Activated B cell treated with CpG ODN at 0.5 μM for 24 hours (primary cell): ENCODE results near the gene STAB2. TPM values are rescaled to one million over a fixed set of nuclear protein-coding genes. Genes with fewer than 3 reads are reported as not detected.

Source experiments
- ATAC-seq: fragments of 200-7000 bp; cut with Tn5 transposase; one replicate; pipeline ENCODE4 v1.10.0; 2021; ENCODE audit warnings: low read depth, mild to moderate bottlenecking, moderate library complexity
- CTCF ChIA-PET: fragments of 350-600 bp; sonication (Branson Sonifier 250); formaldehyde crosslinking; loops from one replicate; lab custom pipeline; 2021; ENCODE audit warnings: antibody characterized with exemption; lab: Charles Lee
- POLR2A ChIA-PET: fragments of 350-600 bp; sonication (Branson Sonifier 250); formaldehyde crosslinking; loops from one replicate; lab custom pipeline; 2021; ENCODE audit warnings: antibody characterized with exemption; lab: Charles Lee
- DNase-seq: peaks from one replicate; pipeline ENCODE4 v3.0.0; 2022
- H3K27ac Mint-ChIP-seq: one replicate; pipeline ENCODE4 v1.8.0; 2020; ENCODE audit warnings: mixed read lengths
- H3K27me3 Mint-ChIP-seq: one replicate; pipeline ENCODE4 v1.8.0; 2021; ENCODE audit warnings: mixed read lengths
- H3K36me3 Mint-ChIP-seq: one replicate; pipeline ENCODE4 v1.8.0; 2021; ENCODE audit warnings: low read depth, mixed read lengths
- H3K4me1 Mint-ChIP-seq: one replicate; pipeline ENCODE4 v1.8.0; 2021; ENCODE audit warnings: mixed read lengths
- H3K4me3 Mint-ChIP-seq: one replicate; pipeline ENCODE4 v1.8.0; 2020; ENCODE audit warnings: mild to moderate bottlenecking, mixed read lengths
- H3K9me3 Mint-ChIP-seq: one replicate; pipeline ENCODE4 v1.8.0; 2020; ENCODE audit warnings: mixed read lengths
- intact Hi-C: fragments of 100-400 bp; cut with micrococcal nuclease; formaldehyde crosslinking; loops from one replicate; pipeline ENCODE4 v1.15.1; 2024
- total RNA-seq: library from RNA; stranded (reverse); gene quantifications from 2 replicates; pipeline ENCODE4 v1.2.3, GENCODE V29; 2022
- TF ChIP-seq, protein P1 (sequence below): fragments of 200-600 bp; IDR thresholded peaks from one replicate; pipeline ENCODE4 v1.8.0; 2022; ENCODE audit warnings: antibody characterized with exemption, mild to moderate bottlenecking

STAB2 gene
- total RNA-seq, 1 donor from 2014 or later = not detected

DNA sequence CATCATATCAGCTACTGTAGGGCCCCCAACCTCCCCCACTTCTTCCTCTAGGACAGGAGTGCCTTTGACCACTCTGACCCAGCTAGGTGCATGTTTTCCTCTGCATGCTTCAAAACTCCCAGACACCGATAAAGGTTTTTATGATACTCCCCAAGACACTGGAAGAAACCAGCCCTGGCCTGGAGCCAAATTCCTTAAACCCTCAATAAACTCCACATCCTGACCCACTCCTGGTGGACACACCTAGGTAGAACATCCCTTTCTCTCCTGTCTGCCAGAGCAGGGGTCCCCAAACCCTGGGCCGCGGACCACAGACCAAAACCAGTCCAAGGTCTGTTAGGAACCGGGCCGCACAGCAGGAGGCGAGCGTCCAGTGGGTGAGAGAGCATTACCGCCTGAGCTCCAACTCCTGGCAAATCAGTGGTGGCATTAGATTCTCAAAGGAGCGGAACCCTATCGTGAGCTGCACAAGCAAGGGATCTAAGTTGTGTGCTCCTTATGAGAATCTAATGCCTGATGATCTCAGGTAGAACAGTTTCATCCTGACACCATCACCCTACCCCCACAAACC lies 204.4 kb downstream of the STAB2 start:
- Mint-ChIP-seq H3K27ac (no peak overlapping the region), H3K9me3 (no peaks in the 10 kb centered on the region), H3K4me1 (no peaks in the 10 kb centered on the region), H3K27me3 (no peaks in the 10 kb centered on the region), H3K4me3 (no peak overlapping the region), H3K36me3 (peaks cover 56% of the 10 kb centered on the region)
- intact Hi-C loops = no loop called here
- DNase-seq = no peak
- POLR2A ChIA-PET = no interaction called here
- no peak for ATAC-seq
- TF ChIP-seq, protein P1, sequence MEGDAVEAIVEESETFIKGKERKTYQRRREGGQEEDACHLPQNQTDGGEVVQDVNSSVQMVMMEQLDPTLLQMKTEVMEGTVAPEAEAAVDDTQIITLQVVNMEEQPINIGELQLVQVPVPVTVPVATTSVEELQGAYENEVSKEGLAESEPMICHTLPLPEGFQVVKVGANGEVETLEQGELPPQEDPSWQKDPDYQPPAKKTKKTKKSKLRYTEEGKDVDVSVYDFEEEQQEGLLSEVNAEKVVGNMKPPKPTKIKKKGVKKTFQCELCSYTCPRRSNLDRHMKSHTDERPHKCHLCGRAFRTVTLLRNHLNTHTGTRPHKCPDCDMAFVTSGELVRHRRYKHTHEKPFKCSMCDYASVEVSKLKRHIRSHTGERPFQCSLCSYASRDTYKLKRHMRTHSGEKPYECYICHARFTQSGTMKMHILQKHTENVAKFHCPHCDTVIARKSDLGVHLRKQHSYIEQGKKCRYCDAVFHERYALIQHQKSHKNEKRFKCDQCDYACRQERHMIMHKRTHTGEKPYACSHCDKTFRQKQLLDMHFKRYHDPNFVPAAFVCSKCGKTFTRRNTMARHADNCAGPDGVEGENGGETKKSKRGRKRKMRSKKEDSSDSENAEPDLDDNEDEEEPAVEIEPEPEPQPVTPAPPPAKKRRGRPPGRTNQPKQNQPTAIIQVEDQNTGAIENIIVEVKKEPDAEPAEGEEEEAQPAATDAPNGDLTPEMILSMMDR = no peak
- CTCF ChIA-PET = no interaction called here

DNA sequence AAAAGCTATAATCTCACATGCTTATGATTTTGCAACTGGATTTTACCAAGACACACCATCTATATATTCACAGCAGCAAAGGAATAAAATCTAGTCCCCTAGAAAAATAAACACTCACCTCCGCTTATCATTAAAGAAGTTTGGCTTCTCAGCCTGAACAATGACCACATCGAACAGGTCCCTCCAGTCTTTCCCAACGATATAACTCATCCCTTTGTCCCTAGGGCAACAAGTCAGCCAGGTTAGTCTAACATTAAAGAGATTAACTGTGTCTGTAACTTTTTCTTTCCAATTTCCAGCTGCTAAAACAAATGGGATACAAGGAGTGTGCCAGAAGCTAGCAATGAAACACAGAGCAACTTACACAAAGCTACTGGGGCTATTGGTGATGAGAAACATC lies 206.0 kb downstream of the STAB2 start:
- no peak for ATAC-seq
- no peaks in the 10 kb centered on the region for H3K9me3 Mint-ChIP-seq
- TF ChIP-seq, protein P1 = no peak
- no peaks in the 10 kb centered on the region for H3K4me1 Mint-ChIP-seq
- CTCF ChIA-PET = no interaction called here
- DNase-seq = no peak
- no peaks in the 10 kb centered on the region for H3K27me3 Mint-ChIP-seq
- intact Hi-C loops = no loop called here
- no peak overlapping the region for H3K4me3 Mint-ChIP-seq
- POLR2A ChIA-PET = no interaction called here
- H3K36me3 Mint-ChIP-seq = peaks cover 66% of the 10 kb centered on the region
- no peak overlapping the region for H3K27ac Mint-ChIP-seq

DNA sequence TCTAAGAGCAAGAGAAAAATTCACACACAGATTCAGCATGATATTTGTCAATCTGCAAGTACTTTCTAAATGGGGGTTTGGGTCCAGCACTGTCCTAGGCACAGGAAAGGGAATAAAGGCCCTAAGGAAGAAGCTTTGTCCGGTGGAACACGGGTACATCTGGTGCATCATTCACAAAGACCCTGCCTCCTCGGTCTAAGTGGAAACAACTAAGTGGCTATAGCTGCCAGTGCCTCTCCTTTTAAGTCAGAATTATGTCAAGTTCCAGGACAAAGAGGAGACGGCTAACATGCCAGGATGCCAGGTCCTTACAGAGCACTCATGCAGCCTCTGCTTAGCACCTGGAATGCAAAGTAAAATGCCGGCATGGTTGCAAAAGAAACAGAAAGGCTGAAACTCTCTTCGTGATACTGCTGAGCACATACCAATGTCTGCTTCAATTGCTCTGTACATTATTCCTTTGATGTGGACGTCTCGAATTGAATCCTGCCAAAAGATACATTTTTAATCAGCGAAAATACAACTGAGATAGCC lies 206.5 kb downstream of the STAB2 start:
- intact Hi-C loops = no loop called here
- DNase-seq (no peak), ATAC-seq (no peak)
- CTCF ChIA-PET = no interaction called here
- no peak overlapping the region for H3K27ac Mint-ChIP-seq
- TF ChIP-seq, protein P1 = no peak
- POLR2A ChIA-PET = no interaction called here
- no peaks in the 10 kb centered on the region for H3K9me3 Mint-ChIP-seq
- H3K4me3 Mint-ChIP-seq = no peak overlapping the region
- H3K27me3 Mint-ChIP-seq = no peaks in the 10 kb centered on the region
- H3K36me3 Mint-ChIP-seq = peaks cover 71% of the 10 kb centered on the region
- H3K4me1 Mint-ChIP-seq = no peaks in the 10 kb centered on the region

DNA sequence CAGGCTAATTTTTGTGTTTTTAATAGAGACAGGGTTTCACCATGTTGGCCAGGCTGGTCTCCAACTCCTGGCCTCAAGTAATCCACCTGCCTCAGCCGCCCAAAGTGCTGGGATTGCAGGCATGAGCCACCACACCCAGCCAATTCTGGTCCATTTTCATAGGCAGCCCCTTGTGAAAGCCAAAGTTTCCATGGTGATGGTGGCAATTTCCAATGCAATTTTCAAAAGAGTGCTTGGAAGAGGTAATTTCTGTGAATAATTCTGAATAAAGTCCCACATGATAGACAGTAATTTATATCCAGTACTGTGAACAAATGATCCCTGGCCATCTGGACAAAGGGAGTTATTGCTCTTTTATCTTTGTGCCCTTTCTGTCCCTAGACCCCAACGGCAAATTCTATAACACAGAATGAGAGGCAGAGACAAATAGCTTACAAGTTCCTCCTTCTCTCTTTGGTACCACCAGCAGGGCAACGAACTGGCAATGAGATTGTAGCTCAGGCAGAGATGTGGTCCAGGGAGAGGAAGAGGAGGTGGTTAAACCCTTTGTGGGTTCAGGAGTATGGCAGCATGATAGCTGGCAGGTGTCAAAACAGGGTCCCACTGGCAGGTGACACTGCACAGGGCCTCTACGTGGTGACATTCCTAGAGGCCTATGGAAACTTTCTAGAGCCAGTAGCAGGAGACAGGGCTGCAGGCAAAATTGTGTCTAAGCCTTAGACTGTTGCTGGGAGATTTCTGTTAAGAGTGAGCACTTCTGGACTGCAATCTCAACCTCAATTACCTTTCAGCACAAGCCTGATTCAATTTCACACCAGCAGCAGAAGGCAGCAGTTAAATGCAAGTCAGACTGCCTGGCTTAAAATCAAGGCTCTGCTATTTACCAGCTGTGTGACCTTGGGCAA lies 207.5 kb downstream of the STAB2 start:
- no peaks in the 10 kb centered on the region for H3K9me3 Mint-ChIP-seq
- TF ChIP-seq, protein P1 = no peak
- DNase-seq = no peak
- ChIA-PET POLR2A (no interaction called here), CTCF (no interaction called here)
- no peak overlapping the region for H3K27ac Mint-ChIP-seq
- H3K36me3 Mint-ChIP-seq = peaks cover 71% of the 10 kb centered on the region
- no peak overlapping the region for H3K4me3 Mint-ChIP-seq
- no peaks in the 10 kb centered on the region for H3K27me3 Mint-ChIP-seq
- intact Hi-C loops = no loop called here
- no peaks in the 10 kb centered on the region for H3K4me1 Mint-ChIP-seq
- ATAC-seq = no peak

DNA sequence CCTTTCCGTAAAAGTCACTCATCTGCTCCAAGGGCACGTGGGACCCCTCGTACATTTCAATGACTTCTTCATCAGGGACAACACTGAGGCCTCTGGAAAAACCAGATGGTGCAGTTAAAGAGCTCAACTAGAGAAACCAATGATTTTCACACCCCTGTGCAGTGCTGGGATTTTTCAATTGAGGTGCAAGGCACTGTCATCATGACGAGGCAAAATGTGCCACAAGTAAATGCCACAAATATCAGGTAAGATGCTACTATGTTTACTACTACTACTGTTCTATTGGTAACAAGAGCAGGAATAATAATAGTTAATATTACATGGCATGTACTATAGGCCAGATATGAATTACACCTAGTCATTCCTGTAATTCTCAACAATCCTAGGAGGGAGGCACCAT lies 211.5 kb downstream of the STAB2 start:
- no peak for ATAC-seq
- POLR2A ChIA-PET = no interaction called here
- H3K9me3 Mint-ChIP-seq = peaks cover 3% of the 10 kb centered on the region

More for the DNA sequence above, 211.5 kb downstream of the STAB2 start:
- Mint-ChIP-seq H3K27ac (no peak overlapping the region), H3K4me3 (no peak overlapping the region), H3K4me1 (peaks cover 4% of the 10 kb centered on the region), H3K36me3 (peaks cover 61% of the 10 kb centered on the region), H3K27me3 (no peaks in the 10 kb centered on the region)
- intact Hi-C loops = no loop called here
- TF ChIP-seq, protein P1 = no peak
- DNase-seq = no peak
- CTCF ChIA-PET = no interaction called here
